Natural killer cell treated with Interleukin-12 subunit alpha and Interleukin-12 subunit beta and Interleukin-15 and Interleukin-18, amount 100 ng/mL, for 72 hours (primary cell): Measurements from ENCODE around the gene TSPAN11. TPM values are rescaled to one million over a fixed set of nuclear protein-coding genes. Genes with fewer than 3 reads are reported as not detected.
A peak's percentile ranks its signal among the peaks of the same experiment; 100 is the strongest.
"Not testable (repeated sequence)": the region's sequence is repeated elsewhere in the genome, so short reads cannot be mapped to it uniquely, and the experiment has no call there.

Experiments used
- ATAC-seq, 2 donors: fragments of 150-1000 bp; cut with Tn5 transposase in 1 of 2; sonication (Bioruptor Pico), chemical (Tn5 transposase) in 1 of 2; 2 replicates each; pipeline ENCODE4 v1.10.0; 2021
- DNase-seq: peaks from one replicate; pipeline ENCODE4 v3.0.0; 2022; ENCODE audit warnings: low spot score
- H3K27ac Mint-ChIP-seq, 2 donors: 1 replicate in 1 of 2; 2 replicates in 1 of 2; pipeline ENCODE4 v1.8.0; 2022; ENCODE audit warnings: mixed read lengths in 2 of 2, mild to moderate bottlenecking in 1 of 2, moderate library complexity in 1 of 2
- H3K27me3 Mint-ChIP-seq, 2 donors: 1 replicate in 1 of 2; 2 replicates in 1 of 2; pipeline ENCODE4 v1.8.0; 2022; ENCODE audit warnings: mixed read lengths in 2 of 2
- H3K36me3 Mint-ChIP-seq: one replicate; pipeline ENCODE4 v1.8.0; 2022; ENCODE audit warnings: mixed read lengths
- H3K4me1 Mint-ChIP-seq, 2 donors: 1 replicate in 1 of 2; 2 replicates in 1 of 2; pipeline ENCODE4 v1.8.0; 2022; ENCODE audit warnings: low read depth in 2 of 2, mixed read lengths in 2 of 2, mild to moderate bottlenecking in 1 of 2
- H3K4me3 Mint-ChIP-seq: one replicate; pipeline ENCODE4 v1.8.0; 2022; ENCODE audit warnings: mixed read lengths
- H3K9me3 Mint-ChIP-seq: 2 replicates; pipeline ENCODE4 v1.8.0; 2022; ENCODE audit warnings: mixed read lengths
- total RNA-seq, 2 donors: library from RNA; stranded (reverse); gene quantifications; one replicate each; pipeline ENCODE4 v1.2.3, GENCODE V29; 2022

The TSPAN11 gene
- total RNA-seq, 2 donors from 2014 or later, result not detected

GRCh38 chr12:31009976-31010375 lies 83.4 kb downstream of the TSPAN11 start:
- Mint-ChIP-seq H3K27ac (no peak overlapping the region), H3K36me3 (no peaks in the 10 kb centered on the region), H3K9me3 (no peaks in the 10 kb centered on the region), H3K4me1 (no peaks in the 10 kb centered on the region), H3K4me3 (no peak overlapping the region), H3K27me3 (peaks cover 6 to 11% of the 10 kb centered on the region in 2 donors)
- ATAC-seq (no peak), DNase-seq (no peak)

- H3K4me3 Mint-ChIP-seq, result no peak overlapping the region
- no peak for DNase-seq
- H3K9me3 Mint-ChIP-seq, result no peaks in the 10 kb centered on the region
- H3K27ac Mint-ChIP-seq, result no peak overlapping the region
- H3K4me1 Mint-ChIP-seq, result no peaks in the 10 kb centered on the region
- no peak for ATAC-seq
- peaks cover 6 to 11% of the 10 kb centered on the region in 2 donors for H3K27me3 Mint-ChIP-seq
- no peaks in the 10 kb centered on the region for H3K36me3 Mint-ChIP-seq
Observed at GRCh38 chr12:31011336-31011735, 84.8 kb downstream of the TSPAN11 start.

GRCh38 chr12:31011746-31012566 lies 85.4 kb downstream of the TSPAN11 start:
- Mint-ChIP-seq H3K4me1 (no peaks in the 10 kb centered on the region), H3K36me3 (no peaks in the 10 kb centered on the region), H3K4me3 (no peak overlapping the region), H3K27me3 (peaks cover 6 to 11% of the 10 kb centered on the region in 2 donors), H3K9me3 (no peaks in the 10 kb centered on the region), H3K27ac (no peak overlapping the region)
- ATAC-seq (no peak), DNase-seq (no peak)

- not testable (repeated sequence) for H3K27ac Mint-ChIP-seq, H3K9me3 Mint-ChIP-seq, DNase-seq, H3K36me3 Mint-ChIP-seq, H3K4me1 Mint-ChIP-seq, H3K4me3 Mint-ChIP-seq, ATAC-seq
- H3K27me3 Mint-ChIP-seq, result peaks cover 6 to 11% of the 10 kb centered on the region in 2 donors
Observed at GRCh38 chr12:31012567-31012891, 86.0 kb downstream of the TSPAN11 start.

GRCh38 chr12:31015215-31015614 lies 88.7 kb downstream of the TSPAN11 start:
- no peaks in the 10 kb centered on the region for H3K9me3 Mint-ChIP-seq
- ATAC-seq, result no peak
- H3K36me3 Mint-ChIP-seq, result no peaks in the 10 kb centered on the region
- no peak overlapping the region for H3K4me3 Mint-ChIP-seq
- H3K27me3 Mint-ChIP-seq, result peaks cover 6 to 11% of the 10 kb centered on the region in 2 donors
- H3K27ac Mint-ChIP-seq, result no peak overlapping the region
- no peaks in the 10 kb centered on the region for H3K4me1 Mint-ChIP-seq
- no peak for DNase-seq

GRCh38 chr12:31016057-31016456 lies 89.5 kb downstream of the TSPAN11 start:
- peaks cover 8 to 11% of the 10 kb centered on the region in 2 donors for H3K27me3 Mint-ChIP-seq
- no peaks in the 10 kb centered on the region for H3K9me3 Mint-ChIP-seq

GRCh38 chr12:31017535-31017934 lies 91.0 kb downstream of the TSPAN11 start:
- no peaks in the 10 kb centered on the region for H3K9me3 Mint-ChIP-seq
- H3K4me1 Mint-ChIP-seq, result no peaks in the 10 kb centered on the region
- peak in 1 of 2 donors; percentile 30 for ATAC-seq
- H3K4me3 Mint-ChIP-seq, result no peak overlapping the region
- no peaks in the 10 kb centered on the region for H3K36me3 Mint-ChIP-seq
- peaks cover 6 to 9% of the 10 kb centered on the region in 2 donors for H3K27me3 Mint-ChIP-seq
- DNase-seq, result no peak
- no peak overlapping the region for H3K27ac Mint-ChIP-seq

More at GRCh38 chr12:31016057-31016456, 89.5 kb downstream of the TSPAN11 start:
- H3K36me3 Mint-ChIP-seq, result no peaks in the 10 kb centered on the region
- no peak for ATAC-seq
- no peaks in the 10 kb centered on the region for H3K4me1 Mint-ChIP-seq
- DNase-seq, result no peak
- H3K4me3 Mint-ChIP-seq, result no peak overlapping the region
- H3K27ac Mint-ChIP-seq, result no peak overlapping the region

GRCh38 chr12:31018106-31018789 lies 91.7 kb downstream of the TSPAN11 start:
- no peak for ATAC-seq
- no peaks in the 10 kb centered on the region for H3K36me3 Mint-ChIP-seq
- no peak overlapping the region for H3K27ac Mint-ChIP-seq

GRCh38 chr12:31018790-31019505 lies 92.4 kb downstream of the TSPAN11 start:
- H3K27ac Mint-ChIP-seq, result no peak overlapping the region
- H3K36me3 Mint-ChIP-seq, result no peaks in the 10 kb centered on the region
- H3K27me3 Mint-ChIP-seq, result peaks cover 5 to 6% of the 10 kb centered on the region in 2 donors
- no peak overlapping the region for H3K4me3 Mint-ChIP-seq
- ATAC-seq, result no peak
- H3K9me3 Mint-ChIP-seq, result no peaks in the 10 kb centered on the region
- no peaks in the 10 kb centered on the region for H3K4me1 Mint-ChIP-seq
- DNase-seq, result no peak

More at GRCh38 chr12:31018106-31018789, 91.7 kb downstream of the TSPAN11 start:
- Mint-ChIP-seq H3K27me3 (peaks cover 0 to 5% of the 10 kb centered on the region in 2 donors), H3K4me3 (no peak overlapping the region), H3K4me1 (no peaks in the 10 kb centered on the region), H3K9me3 (no peaks in the 10 kb centered on the region)
- no peak for DNase-seq

GRCh38 chr12:31019561-31019960 lies 93.0 kb downstream of the TSPAN11 start:
- DNase-seq (no peak), ATAC-seq (no peak)
- H3K27me3 Mint-ChIP-seq, result peaks cover 5 to 12% of the 10 kb centered on the region in 2 donors
- H3K4me3 Mint-ChIP-seq, result no peak overlapping the region
- H3K4me1 Mint-ChIP-seq, result no peaks in the 10 kb centered on the region
- H3K36me3 Mint-ChIP-seq, result no peaks in the 10 kb centered on the region
- no peaks in the 10 kb centered on the region for H3K9me3 Mint-ChIP-seq
- H3K27ac Mint-ChIP-seq, result no peak overlapping the region

- H3K4me3 Mint-ChIP-seq, result no peak overlapping the region
- peaks cover 5 to 12% of the 10 kb centered on the region in 2 donors for H3K27me3 Mint-ChIP-seq
- no peaks in the 10 kb centered on the region for H3K9me3 Mint-ChIP-seq
- no peak for DNase-seq
- H3K27ac Mint-ChIP-seq, result no peak overlapping the region
- no peak for ATAC-seq
- no peaks in the 10 kb centered on the region for H3K4me1 Mint-ChIP-seq
- no peaks in the 10 kb centered on the region for H3K36me3 Mint-ChIP-seq
Observed at GRCh38 chr12:31019976-31020375, 93.4 kb downstream of the TSPAN11 start.

GRCh38 chr12:31020385-31021166 lies 94.0 kb downstream of the TSPAN11 start:
- no peaks in the 10 kb centered on the region for H3K9me3 Mint-ChIP-seq
- H3K4me3 Mint-ChIP-seq, result no peak overlapping the region
- no peaks in the 10 kb centered on the region for H3K36me3 Mint-ChIP-seq
- ATAC-seq (no peak), DNase-seq (no peak)
- no peaks in the 10 kb centered on the region for H3K4me1 Mint-ChIP-seq
- peaks cover 5 to 12% of the 10 kb centered on the region in 2 donors for H3K27me3 Mint-ChIP-seq
- no peak overlapping the region for H3K27ac Mint-ChIP-seq

GRCh38 chr12:31021181-31021580 lies 94.6 kb downstream of the TSPAN11 start:
- Mint-ChIP-seq H3K27ac (no peak overlapping the region), H3K9me3 (no peaks in the 10 kb centered on the region), H3K27me3 (peaks cover 5 to 12% of the 10 kb centered on the region in 2 donors), H3K4me3 (no peak overlapping the region), H3K4me1 (no peaks in the 10 kb centered on the region), H3K36me3 (no peaks in the 10 kb centered on the region)
- DNase-seq (no peak), ATAC-seq (no peak)
